Spleen (tissue), 11 donors: ENCODE measurements around the gene MBNL3. TPM values are rescaled to one million over a fixed set of nuclear protein-coding genes. Genes with fewer than 3 reads are reported as not detected.

Experiments used
- DNase-seq: peaks from one replicate; pipeline ENCODE4 v3.0.0-alpha.2; 2020
- H3K27ac ChIP-seq, 8 donors: fragments of 200-600 bp; sonication (generic) in 7 of 8; 1 replicate in 4 of 8; 2 replicates in 4 of 8; pipeline versions ENCODE4 v1.5.0 to v1.8.0; 2016 to 2021; ENCODE audit warnings: inconsistent platforms in 4 of 8, mild to moderate bottlenecking in 4 of 8, moderate library complexity in 1 of 8
- H3K27me3 ChIP-seq, 7 donors: fragments of 200-600 bp; sonication (generic) in 6 of 7; replicated peaks in 1 of 7; 1 replicate in 4 of 7; 2 replicates in 3 of 7; pipeline versions ENCODE4 v1.5.0 to v1.8.0; 2016 to 2021; ENCODE audit warnings: inconsistent platforms in 3 of 7, mild to moderate bottlenecking in 1 of 7
- H3K36me3 ChIP-seq, 6 donors: fragments of 200-600 bp; sonication (generic) in 5 of 6; 1 replicate in 4 of 6; 2 replicates in 2 of 6; pipeline versions ENCODE4 v1.5.0 to v1.8.0; 2016 to 2021; ENCODE audit warnings: inconsistent platforms in 2 of 6
- H3K4me1 ChIP-seq, 6 donors: fragments of 200-600 bp; sonication (generic) in 5 of 6; 1 replicate in 3 of 6; 2 replicates in 3 of 6; pipeline versions ENCODE4 v1.5.0 to v1.8.0; 2016 to 2021; ENCODE audit warnings: inconsistent platforms in 3 of 6
- H3K4me3 ChIP-seq, 8 donors: fragments of 200-600 bp; sonication (generic) in 7 of 8; 1 replicate in 4 of 8; 2 replicates in 4 of 8; pipeline versions ENCODE4 v1.5.0 to v1.8.0; 2016 to 2021; ENCODE audit warnings: inconsistent platforms in 4 of 8, mild to moderate bottlenecking in 4 of 8, moderate library complexity in 2 of 8
- H3K9me3 ChIP-seq, 8 donors: fragments of 200-600 bp; sonication (generic) in 7 of 8; 1 replicate in 4 of 8; 2 replicates in 4 of 8; pipeline versions ENCODE4 v1.5.0 to v1.8.0; 2016 to 2021; ENCODE audit warnings: inconsistent platforms in 4 of 8
- POLR2A ChIP-seq, 3 donors: fragments of 450-650 bp; IDR thresholded peaks; one replicate each; pipeline ENCODE4 v1.5.1; 2017; ENCODE audit warnings: antibody characterized with exemption in 3 of 3, mild to moderate bottlenecking in 1 of 3
- POLR2AphosphoS5 ChIP-seq, 3 donors: sonication (generic); formaldehyde crosslinking; IDR thresholded peaks; one replicate each; pipeline ENCODE4 v1.5.1; 2017; ENCODE audit warnings: antibody characterized with exemption in 3 of 3
- WGBS, 5 donors: extraction: QIAGEN DNeasy Blood & Tissue Kit in 3 of 5; methylation state at CpG; one replicate each; pipeline versions ENCODE4 v1.1.5 to v1.1.7; 2013 to 2018; 5-methylcytosine and 5-hydroxymethylcytosine counted together
- intact Hi-C: fragments of 100-400 bp; cut with DNase I; formaldehyde crosslinking; loops from one replicate; pipeline ENCODE4 v1.15.0; 2023; ENCODE audit warnings: low total_unique reads
- polyA plus RNA-seq, 3 donors: library from polyadenylated mRNA; stranded (reverse); fragments of 200-250 nt; gene quantifications; one replicate each; pipeline ENCODE4 v1.2.1, GENCODE V29; 2013
- total RNA-seq, 7 donors: library from RNA; depleted of rRNA in 3 of 7; stranded (reverse); fragments of >200 nt in 3 of 7; fragmentation: NEBNext Ultra II Directional in 4 of 7; extraction: Animal tissue kit (Norgen Biotek cat#: 25700) in 4 of 7; gene quantifications; one replicate each; pipeline versions ENCODE4 v1.1.0 to v1.2.1, GENCODE V29; 2016 to 2021
- TF ChIP-seq, protein P1 (sequence below), 11 experiments: fragments of 200-600 bp in 7 of 11; fragments of 450-650 bp in 4 of 11; sonication (generic) in 4 of 11; IDR thresholded peaks in 8 of 11; conservative IDR thresholded peaks in 3 of 11; 1 replicate in 7 of 11; 2 replicates in 4 of 11; pipeline versions ENCODE4 v1.4.0 to v1.8.0; 2016 to 2021; ENCODE audit warnings: antibody characterized with exemption in 11 of 11, inconsistent platforms in 4 of 11, mild to moderate bottlenecking in 1 of 11
- donor health status: healthy with polysubstance abuse.
- donor health status: DM: no; HTN: no; CAD: no; lungs with moderate emphysema.
- donor health status: DM: no; HTN: no; CAD: no.
- donor health status: Bipolar disorder and iron deficiency.
- donor health status: healthy.
- donor health status: DM: no; HTN: no; CAD: no.
- donor health status: DM: yes; HTN: yes; CAD: no.

The MBNL3 gene
- total and polyA plus RNA-seq, 10 donors: 5.0 to 67.2 (median 37.6) TPM

DNA sequence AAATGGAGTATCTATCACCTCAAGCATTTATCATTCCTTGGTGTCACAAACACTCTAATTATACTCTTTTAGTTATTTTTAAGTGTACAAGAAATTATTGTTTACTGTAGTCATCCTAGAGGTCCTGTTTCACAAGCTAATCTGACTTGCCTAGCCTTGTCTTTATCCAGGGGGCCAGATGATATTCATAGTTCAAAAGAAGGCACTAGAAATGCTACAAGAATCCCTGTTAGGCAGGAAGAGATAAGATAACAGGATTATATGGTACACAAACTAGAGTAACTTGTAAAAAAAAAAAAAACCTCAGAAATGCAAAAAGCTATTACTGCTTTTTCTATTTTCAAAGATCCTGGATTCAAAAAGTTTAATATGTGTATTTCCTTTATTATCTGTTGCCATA is 95.8 kb downstream of the MBNL3 start:
- no peak overlapping the region for H3K4me3 ChIP-seq
- no peaks in the 10 kb centered on the region for H3K9me3 ChIP-seq
- intact Hi-C loops: no loop called here
- H3K27me3 ChIP-seq: no peaks in the 10 kb centered on the region
- TF ChIP-seq POLR2A (IDR thresholded peaks at IDR 0.05): no peak
- TF ChIP-seq, protein P1, sequence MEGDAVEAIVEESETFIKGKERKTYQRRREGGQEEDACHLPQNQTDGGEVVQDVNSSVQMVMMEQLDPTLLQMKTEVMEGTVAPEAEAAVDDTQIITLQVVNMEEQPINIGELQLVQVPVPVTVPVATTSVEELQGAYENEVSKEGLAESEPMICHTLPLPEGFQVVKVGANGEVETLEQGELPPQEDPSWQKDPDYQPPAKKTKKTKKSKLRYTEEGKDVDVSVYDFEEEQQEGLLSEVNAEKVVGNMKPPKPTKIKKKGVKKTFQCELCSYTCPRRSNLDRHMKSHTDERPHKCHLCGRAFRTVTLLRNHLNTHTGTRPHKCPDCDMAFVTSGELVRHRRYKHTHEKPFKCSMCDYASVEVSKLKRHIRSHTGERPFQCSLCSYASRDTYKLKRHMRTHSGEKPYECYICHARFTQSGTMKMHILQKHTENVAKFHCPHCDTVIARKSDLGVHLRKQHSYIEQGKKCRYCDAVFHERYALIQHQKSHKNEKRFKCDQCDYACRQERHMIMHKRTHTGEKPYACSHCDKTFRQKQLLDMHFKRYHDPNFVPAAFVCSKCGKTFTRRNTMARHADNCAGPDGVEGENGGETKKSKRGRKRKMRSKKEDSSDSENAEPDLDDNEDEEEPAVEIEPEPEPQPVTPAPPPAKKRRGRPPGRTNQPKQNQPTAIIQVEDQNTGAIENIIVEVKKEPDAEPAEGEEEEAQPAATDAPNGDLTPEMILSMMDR (IDR thresholded peaks at IDR 0.05 in 8 of 11, conservative IDR thresholded peaks at IDR 0.05 in 3 of 11): no peak
- no peak for TF ChIP-seq POLR2AphosphoS5 (IDR thresholded peaks at IDR 0.05)
- no peak for DNase-seq
- H3K36me3 ChIP-seq: peaks cover 0 to 17% (median 0%) of the 10 kb centered on the region in 6 donors
- H3K4me1 ChIP-seq: no peaks in the 10 kb centered on the region
- H3K27ac ChIP-seq: no peak overlapping the region

DNA sequence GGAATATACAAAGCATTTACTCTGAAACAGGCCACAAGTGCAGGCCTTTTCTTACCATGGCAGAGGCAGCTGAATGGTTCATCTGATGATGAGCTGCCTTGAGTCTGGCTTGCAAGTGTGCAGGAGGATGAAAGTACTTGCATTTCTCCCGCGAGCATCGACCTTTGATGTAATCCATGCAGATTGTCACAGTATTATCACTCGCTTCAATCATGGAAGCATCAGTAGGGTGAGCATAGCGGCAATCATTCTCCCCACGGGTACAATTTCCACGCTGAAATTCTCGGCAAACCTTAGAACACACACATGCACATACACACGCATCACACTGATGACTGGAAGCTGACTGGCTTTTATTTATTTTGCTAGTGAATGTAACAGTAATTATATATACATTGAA is 98.0 kb downstream of the MBNL3 start:
- intact Hi-C loops: no loop called here
- no peak overlapping the region for H3K4me3 ChIP-seq
- WGBS, 5 donors: 83 to 98% (median 96%) methylated on average over 9 of the region's 9 CpGs

DNA sequence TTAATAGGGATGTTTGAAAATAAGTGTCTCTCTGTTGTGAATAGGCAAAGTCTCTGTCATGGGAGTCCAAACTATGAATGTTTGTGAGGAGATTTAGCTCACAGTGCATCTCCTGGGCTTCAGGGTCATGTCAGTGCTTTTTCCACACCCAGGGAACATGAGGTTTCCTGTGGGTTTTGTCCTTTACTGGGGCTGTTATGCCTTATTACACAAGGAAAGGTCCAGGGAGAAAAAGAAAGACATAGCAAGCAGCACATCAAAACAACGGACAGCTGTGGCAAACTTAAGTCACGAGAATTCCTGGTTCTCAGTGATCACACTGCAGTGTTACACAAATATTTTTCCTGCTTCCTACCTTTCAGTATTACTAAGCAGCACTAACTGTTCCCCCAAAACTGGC is 99.4 kb downstream of the MBNL3 start:
- TF ChIP-seq POLR2AphosphoS5 (IDR thresholded peaks at IDR 0.05) (no peak), POLR2A (IDR thresholded peaks at IDR 0.05) (no peak)
- TF ChIP-seq, protein P1 (IDR thresholded peaks at IDR 0.05 in 8 of 11, conservative IDR thresholded peaks at IDR 0.05 in 3 of 11): no peak
- Histone ChIP-seq H3K9me3 (no peaks in the 10 kb centered on the region), H3K27me3 (peaks cover 0 to 3% (median 0%) of the 10 kb centered on the region in 7 donors), H3K4me3 (no peak overlapping the region), H3K36me3 (peaks cover 0 to 17% (median 0%) of the 10 kb centered on the region in 6 donors), H3K4me1 (no peaks in the 10 kb centered on the region), H3K27ac (no peak overlapping the region)
- intact Hi-C loops: no loop called here
- WGBS, 5 donors: 74 to 90% (median 86%) methylated on average over 1 to 2 of the region's 2 CpGs
- DNase-seq: no peak

More for the DNA sequence above, 98.0 kb downstream of the MBNL3 start:
- Histone ChIP-seq H3K4me1 (no peaks in the 10 kb centered on the region), H3K27me3 (peaks cover 0 to 3% (median 0%) of the 10 kb centered on the region in 7 donors), H3K27ac (no peak overlapping the region), H3K36me3 (peaks cover 0 to 17% (median 0%) of the 10 kb centered on the region in 6 donors), H3K9me3 (no peaks in the 10 kb centered on the region)
- DNase-seq: no peak
- TF ChIP-seq POLR2A (IDR thresholded peaks at IDR 0.05): no peak
- TF ChIP-seq POLR2AphosphoS5 (IDR thresholded peaks at IDR 0.05): no peak
- TF ChIP-seq, protein P1 (IDR thresholded peaks at IDR 0.05 in 8 of 11, conservative IDR thresholded peaks at IDR 0.05 in 3 of 11): no peak

DNA sequence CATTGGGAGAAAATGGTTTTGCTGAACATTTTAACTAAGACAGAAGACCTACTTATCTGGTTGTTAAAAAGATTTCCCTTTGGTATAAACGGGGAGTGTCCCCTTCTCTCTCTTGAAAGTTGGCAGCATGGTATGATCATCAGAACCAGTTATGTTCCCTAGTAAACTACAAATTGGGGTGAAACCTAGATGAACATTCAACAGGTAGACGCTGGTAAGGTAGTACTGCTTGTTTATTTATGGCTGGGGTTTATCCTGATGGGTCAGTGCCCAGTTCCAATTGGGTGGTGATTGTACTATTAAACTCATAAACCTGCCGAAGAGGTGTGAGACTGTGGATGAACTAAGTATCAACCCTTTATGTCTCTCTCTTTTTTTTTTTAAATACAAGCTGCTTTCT is 100.5 kb downstream of the MBNL3 start:
- intact Hi-C loops: no loop called here
- WGBS, 5 donors: 70 to 93% (median 81%) methylated on average over 3 of the region's 3 CpGs
- Histone ChIP-seq H3K27ac (no peak overlapping the region), H3K4me1 (no peaks in the 10 kb centered on the region), H3K4me3 (no peak overlapping the region), H3K27me3 (peaks cover 0 to 3% (median 0%) of the 10 kb centered on the region in 7 donors), H3K9me3 (no peaks in the 10 kb centered on the region), H3K36me3 (peaks cover 0 to 17% (median 0%) of the 10 kb centered on the region in 6 donors)
- DNase-seq: no peak
- TF ChIP-seq POLR2AphosphoS5 (IDR thresholded peaks at IDR 0.05): no peak
- TF ChIP-seq POLR2A (IDR thresholded peaks at IDR 0.05): no peak
- TF ChIP-seq, protein P1 (IDR thresholded peaks at IDR 0.05 in 8 of 11, conservative IDR thresholded peaks at IDR 0.05 in 3 of 11): no peak
